Adrenal gland (tissue), 12 donors: ENCODE data around the gene DLK2. TPM values are rescaled to one million over a fixed set of nuclear protein-coding genes. Genes with fewer than 3 reads are reported as not detected.
A peak's percentile ranks its signal among the peaks of the same experiment; 100 is the strongest.

ENCODE experiments used
- DNase-seq, 7 donors: peaks; one replicate each; pipeline ENCODE4 v3.0.0-alpha.2; 2019 to 2020
- H3K27ac ChIP-seq, 5 donors: fragments of 200-600 bp; sonication (generic) in 4 of 5; 1 replicate in 3 of 5; 2 replicates in 2 of 5; pipeline versions ENCODE4 v1.5.1 to v1.8.0; 2016 to 2020; ENCODE audit warnings: mild to moderate bottlenecking in 1 of 5
- H3K27me3 ChIP-seq: fragments of 200-600 bp; 2 replicates; pipeline ENCODE4 v1.8.0; 2021
- H3K36me3 ChIP-seq, 2 donors: fragments of 200-600 bp; replicated peaks in 1 of 2; 1 replicate in 1 of 2; 2 replicates in 1 of 2; pipeline versions ENCODE4 v1.5.1 to v1.8.0; 2018 to 2022
- H3K4me1 ChIP-seq, 2 donors: fragments of 200-600 bp; replicated peaks in 1 of 2; 1 replicate in 1 of 2; 2 replicates in 1 of 2; pipeline versions ENCODE4 v1.5.1 to v1.8.0; 2018 to 2021
- H3K4me3 ChIP-seq, 4 donors: fragments of 200-600 bp; sonication (generic) in 3 of 4; one replicate each; pipeline ENCODE4 v1.5.1; 2016 to 2018
- H3K9me3 ChIP-seq, 3 donors: fragments of 200-600 bp; sonication (generic) in 1 of 3; replicated peaks in 1 of 3; 1 replicate in 2 of 3; 2 replicates in 1 of 3; pipeline versions ENCODE4 v1.5.1 to v1.8.0; 2016 to 2021
- POLR2A ChIP-seq, 2 donors: fragments of 450-650 bp; IDR thresholded peaks; one replicate each; pipeline ENCODE4 v1.6.1; 2017; ENCODE audit warnings: antibody characterized with exemption in 2 of 2, mild to moderate bottlenecking in 2 of 2, moderate library complexity in 1 of 2
- WGBS, 4 donors: extraction: QIAGEN DNeasy Blood & Tissue Kit in 2 of 4; methylation state at CpG; one replicate each; pipeline versions ENCODE4 v1.1.5 to v1.1.7; 2013 to 2017; 5-methylcytosine and 5-hydroxymethylcytosine counted together
- intact Hi-C, 2 donors: fragments of 100-400 bp; cut with DNase I; formaldehyde crosslinking; loops; one replicate each; pipeline versions ENCODE4 v1.14.1 to v1.15.0; 2022 to 2023
- polyA plus RNA-seq, 3 donors: library from polyadenylated mRNA; stranded (reverse); fragments of 200-250 nt in 2 of 3; fragments of 350-450 nt in 1 of 3; fragmentation: Illumina TruSeq in 1 of 3; extraction: RNeasy Lipid Tissue Mini Kit (QIAGEN cat#74804) in 1 of 3; gene quantifications; one replicate each; pipeline ENCODE4 v1.2.3, GENCODE V29; 2013 to 2014
- total RNA-seq, 9 donors: library from RNA; depleted of rRNA in 4 of 9; stranded (reverse); fragments of >200 nt in 4 of 9; fragments of 120-200 nt in 1 of 9; fragmentation: NEBNext Ultra II Directional in 1 of 9; extraction: Animal tissue kit (Norgen Biotek cat#: 25700) in 1 of 9; gene quantifications; one replicate each; pipeline versions ENCODE4 v1.1.0 to v1.2.4, GENCODE V29; 2013 to 2023
- TF ChIP-seq, protein P1 (sequence below), 6 experiments: fragments of 450-650 bp in 4 of 6; fragments of 200-600 bp in 2 of 6; sonication (generic) in 1 of 6; IDR thresholded peaks; 1 replicate in 5 of 6; 2 replicates in 1 of 6; pipeline versions ENCODE4 v1.5.1 to v1.8.0; 2016 to 2021; ENCODE audit warnings: antibody characterized with exemption in 6 of 6, mild to moderate bottlenecking in 2 of 6, moderate library complexity in 1 of 6
- donor health status: healthy with polysubstance abuse.
- donor health status: Bipolar disorder and iron deficiency.
- donor health status: DM: yes; HTN: yes; CAD: no.
- donor health status: DM: no; HTN: no; CAD: no.
- donor health status: DM: no; HTN: no; CAD: no.
- donor health status: DM: yes; HTN: yes; CAD: no.

Gene DLK2
- total and polyA plus RNA-seq, 12 donors = 0.14 to 3.9 (median 1.1) TPM; not detected in 4

DNA sequence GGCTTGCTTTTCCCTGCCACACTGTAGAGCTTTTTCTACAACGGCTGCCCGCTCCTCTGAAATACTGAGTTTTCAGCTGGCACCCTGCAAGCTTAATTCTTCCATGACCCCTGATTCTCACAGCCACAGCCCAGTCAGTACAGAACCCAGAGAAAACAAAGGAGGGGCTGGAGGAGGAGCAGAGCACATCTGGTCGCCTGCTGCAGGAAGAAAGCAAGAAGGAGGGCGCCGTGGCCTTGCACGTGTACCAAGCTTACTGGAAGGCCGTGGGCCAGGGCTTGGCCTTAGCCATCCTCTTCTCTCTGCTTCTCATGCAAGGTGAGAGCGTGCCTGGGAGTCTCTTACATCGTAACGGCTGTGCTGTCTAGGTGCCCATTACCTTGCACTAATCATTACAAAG lies 11.3 kb downstream of the DLK2 start:
- intact Hi-C loops = no loop called here
- no peaks in the 10 kb centered on the region for H3K4me1 ChIP-seq
- H3K4me3 ChIP-seq = no peak overlapping the region
- no peaks in the 10 kb centered on the region for H3K9me3 ChIP-seq
- no peaks in the 10 kb centered on the region for H3K27me3 ChIP-seq
- TF ChIP-seq, protein P1, sequence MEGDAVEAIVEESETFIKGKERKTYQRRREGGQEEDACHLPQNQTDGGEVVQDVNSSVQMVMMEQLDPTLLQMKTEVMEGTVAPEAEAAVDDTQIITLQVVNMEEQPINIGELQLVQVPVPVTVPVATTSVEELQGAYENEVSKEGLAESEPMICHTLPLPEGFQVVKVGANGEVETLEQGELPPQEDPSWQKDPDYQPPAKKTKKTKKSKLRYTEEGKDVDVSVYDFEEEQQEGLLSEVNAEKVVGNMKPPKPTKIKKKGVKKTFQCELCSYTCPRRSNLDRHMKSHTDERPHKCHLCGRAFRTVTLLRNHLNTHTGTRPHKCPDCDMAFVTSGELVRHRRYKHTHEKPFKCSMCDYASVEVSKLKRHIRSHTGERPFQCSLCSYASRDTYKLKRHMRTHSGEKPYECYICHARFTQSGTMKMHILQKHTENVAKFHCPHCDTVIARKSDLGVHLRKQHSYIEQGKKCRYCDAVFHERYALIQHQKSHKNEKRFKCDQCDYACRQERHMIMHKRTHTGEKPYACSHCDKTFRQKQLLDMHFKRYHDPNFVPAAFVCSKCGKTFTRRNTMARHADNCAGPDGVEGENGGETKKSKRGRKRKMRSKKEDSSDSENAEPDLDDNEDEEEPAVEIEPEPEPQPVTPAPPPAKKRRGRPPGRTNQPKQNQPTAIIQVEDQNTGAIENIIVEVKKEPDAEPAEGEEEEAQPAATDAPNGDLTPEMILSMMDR (IDR thresholded peaks at IDR 0.05) = no peak
- TF ChIP-seq POLR2A (IDR thresholded peaks at IDR 0.05) = no peak
- peak in 2 of 7 donors; percentile 31 to 40 for DNase-seq
- no peak overlapping the region for H3K27ac ChIP-seq
- 63 to 80% (median 71%) methylated on average over 9 to 10 of the region's 10 CpGs for WGBS, 4 donors
- peaks cover 0 to 80% of the 10 kb centered on the region in 2 donors for H3K36me3 ChIP-seq

DNA sequence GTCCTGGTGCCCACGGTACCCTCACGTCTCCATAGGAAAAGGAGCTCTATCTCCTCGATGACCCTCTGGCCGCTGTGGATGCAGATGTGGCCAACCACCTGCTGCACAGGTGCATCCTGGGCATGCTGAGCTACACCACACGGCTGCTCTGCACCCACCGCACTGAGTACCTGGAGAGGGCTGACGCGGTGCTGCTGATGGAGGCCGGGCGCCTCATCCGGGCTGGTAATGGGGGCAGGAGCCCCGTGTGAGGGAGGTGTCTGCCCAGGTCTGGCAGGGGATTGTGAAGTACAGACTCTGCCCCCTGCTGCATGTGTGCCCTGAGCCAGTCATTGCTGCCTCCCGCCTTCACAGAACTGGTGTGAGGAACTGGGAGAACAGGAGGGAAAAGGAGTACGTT lies 12.4 kb downstream of the DLK2 start:
- Histone ChIP-seq H3K27ac (no peak overlapping the region), H3K36me3 (peaks cover 0 to 81% of the 10 kb centered on the region in 2 donors), H3K4me1 (peaks cover 0 to 4% of the 10 kb centered on the region in 2 donors), H3K9me3 (no peaks in the 10 kb centered on the region), H3K4me3 (no peak overlapping the region), H3K27me3 (no peaks in the 10 kb centered on the region)
- 76 to 94% (median 92%) methylated on average over 2 to 14 of the region's 14 CpGs for WGBS, 4 donors
- DNase-seq = no peak
- TF ChIP-seq POLR2A (IDR thresholded peaks at IDR 0.05) = no peak
- TF ChIP-seq, protein P1 (IDR thresholded peaks at IDR 0.05) = no peak
- intact Hi-C loops = no loop called here

DNA sequence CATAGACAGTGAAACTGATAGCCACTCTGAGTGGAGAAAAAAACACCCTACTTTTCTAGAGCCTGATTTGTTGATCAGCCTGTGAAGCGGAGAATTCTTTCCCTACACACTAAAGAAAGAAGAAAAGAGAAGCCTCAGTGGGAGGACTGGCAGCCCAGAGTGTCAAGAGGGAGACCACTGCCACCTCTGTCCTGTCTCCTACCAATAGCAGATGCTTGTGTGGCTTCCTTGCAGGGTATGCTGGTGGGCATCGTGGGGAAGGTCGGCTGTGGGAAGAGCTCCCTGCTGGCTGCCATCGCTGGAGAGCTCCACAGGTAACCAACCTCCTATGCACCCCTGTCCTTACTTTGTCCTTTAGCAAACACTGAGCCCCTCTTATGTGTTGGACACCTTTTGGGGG lies 17.6 kb downstream of the DLK2 start:
- no peak overlapping the region for H3K27ac ChIP-seq
- peaks cover 9 to 17% of the 10 kb centered on the region in 2 donors for H3K4me1 ChIP-seq
- TF ChIP-seq POLR2A (IDR thresholded peaks at IDR 0.05) = no peak
- TF ChIP-seq, protein P1 (IDR thresholded peaks at IDR 0.05) = no peak
- no peak overlapping the region for H3K4me3 ChIP-seq
- H3K27me3 ChIP-seq = no peaks in the 10 kb centered on the region
- peaks cover 0 to 49% of the 10 kb centered on the region in 2 donors for H3K36me3 ChIP-seq
- 60 to 69% (median 65%) methylated on average over 2 to 4 of the region's 4 CpGs for WGBS, 4 donors
- DNase-seq = no peak
- intact Hi-C loops = no loop called here
- H3K9me3 ChIP-seq = no peaks in the 10 kb centered on the region

DNA sequence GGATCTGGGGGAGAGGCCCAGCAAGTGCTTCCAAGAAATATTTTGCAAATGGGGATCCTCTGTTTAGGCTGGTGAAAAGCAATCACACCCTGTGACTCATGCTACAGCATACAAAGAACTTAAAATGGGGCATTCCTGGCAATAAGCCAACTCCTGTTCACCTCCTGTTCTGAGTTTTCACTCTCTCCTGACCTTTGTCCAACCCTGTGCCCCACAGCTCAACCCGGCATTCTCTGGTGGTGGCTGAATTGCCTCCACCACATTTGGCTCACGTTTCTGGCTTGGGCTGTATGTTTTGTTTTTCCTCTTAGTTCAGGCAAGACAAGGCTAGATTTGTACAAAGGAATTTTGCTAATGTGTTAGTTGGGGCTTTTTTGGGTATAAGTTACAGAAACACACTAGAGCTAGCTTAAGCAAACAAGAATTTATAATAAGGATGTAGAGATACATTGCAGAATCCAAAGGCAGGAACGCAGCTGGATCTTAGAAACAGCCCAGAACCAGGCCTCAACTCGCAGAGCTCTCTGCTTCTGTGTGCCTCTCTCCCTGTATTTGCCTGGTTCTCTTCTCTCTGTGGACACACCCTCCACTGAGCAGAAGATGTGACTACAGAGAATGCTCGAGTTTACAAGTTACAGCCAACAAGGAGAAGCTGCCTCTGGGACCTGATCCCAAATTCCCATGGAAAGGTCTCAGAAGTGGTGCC lies 18.6 kb downstream of the DLK2 start:
- DNase-seq = peak in 4 of 7 donors; percentile 33 to 68 (median 50)
- TF ChIP-seq POLR2A (IDR thresholded peaks at IDR 0.05) = no peak
- TF ChIP-seq, protein P1 (IDR thresholded peaks at IDR 0.05) = no peak
- Histone ChIP-seq H3K4me1 (peaks cover 9 to 17% of the 10 kb centered on the region in 2 donors), H3K9me3 (no peaks in the 10 kb centered on the region), H3K27me3 (no peaks in the 10 kb centered on the region), H3K27ac (peak overlapping the region in 1 of 5 donors; percentile 21), H3K4me3 (no peak overlapping the region), H3K36me3 (peaks cover 0 to 48% of the 10 kb centered on the region in 2 donors)
- intact Hi-C loops = no loop called here
- 41 to 50% (median 45%) methylated on average over 4 to 5 of the region's 5 CpGs for WGBS, 4 donors
